HepG2 (cell line): ENCODE data around the gene HOXA6. TPM values are rescaled to one million over a fixed set of nuclear protein-coding genes. Genes with fewer than 3 reads are reported as not detected.
A peak's percentile ranks its signal among the peaks of the same experiment; 100 is the strongest.

Source experiments
- ARID2 ChIP-seq: sonication (generic); formaldehyde crosslinking; IDR thresholded peaks from 2 replicates; pipeline ENCODE4 v1.8.1; 2022; ENCODE audit warnings: mild to moderate bottlenecking, missing genetic modification reagents, borderline replicate concordance
- ARNT2 ChIP-seq: sonication (generic); formaldehyde crosslinking; IDR thresholded peaks from 2 replicates; pipeline ENCODE4 v1.8.0; 2022; ENCODE audit warnings: mild to moderate bottlenecking, low read depth, missing genetic modification reagents, moderate library complexity
- MIXL1 ChIP-seq: IDR thresholded peaks from 2 replicates; pipeline ENCODE4 v1.6.1; 2016
- NBN ChIP-seq: fragments of 450-650 bp; conservative IDR thresholded peaks from 2 replicates; pipeline ENCODE4 v1.6.1; 2017
- NRL ChIP-seq: sonication (generic); formaldehyde crosslinking; IDR thresholded peaks from 2 replicates; pipeline ENCODE4 v1.5.0; 2020; ENCODE audit warnings: missing genetic modification reagents, mild to moderate bottlenecking, moderate library complexity, borderline replicate concordance
- SMAD1 ChIP-seq: sonication (generic); formaldehyde crosslinking; IDR thresholded peaks from 2 replicates; pipeline ENCODE4 v1.4.0; 2020; ENCODE audit warnings: missing genetic modification reagents, low read depth, mild to moderate bottlenecking, borderline replicate concordance
- TFDP1 ChIP-seq: IDR thresholded peaks from 2 replicates; pipeline ENCODE4 v1.6.1; 2016; ENCODE audit warnings: missing compliant biosample characterization, missing genetic modification reagents, borderline replicate concordance
- U2AF1 ChIP-seq: fragments of 200-400 bp; formaldehyde crosslinking; optimal IDR thresholded peaks from 2 replicates; pipeline ENCODE3; 2017; ENCODE audit warnings: mild to moderate bottlenecking, low read depth, low read length
- UBTF ChIP-seq: sonication (generic); formaldehyde crosslinking; IDR thresholded peaks from 2 replicates; pipeline ENCODE4 v1.4.0; 2020; ENCODE audit warnings: mild to moderate bottlenecking, missing genetic modification reagents
- ZNF282 ChIP-seq: fragments of 450-650 bp; IDR thresholded peaks from 2 replicates; pipeline ENCODE4 v1.6.1; 2018; ENCODE audit not compliant: partially characterized antibody
- ZNF354B ChIP-seq: sonication (generic); formaldehyde crosslinking; IDR thresholded peaks from 2 replicates; pipeline ENCODE4 v1.8.0; 2022; ENCODE audit warnings: mild to moderate bottlenecking, missing genetic modification reagents
- ZNF382 ChIP-seq: sonication (generic); formaldehyde crosslinking; IDR thresholded peaks from 2 replicates; pipeline ENCODE4 v1.5.0; 2020; ENCODE audit warnings: missing genetic modification reagents, mild to moderate bottlenecking, borderline replicate concordance
- ZNF550 ChIP-seq: sonication (generic); formaldehyde crosslinking; IDR thresholded peaks from 2 replicates; pipeline ENCODE4 v1.4.0; 2020; ENCODE audit warnings: mild to moderate bottlenecking, missing genetic modification reagents, borderline replicate concordance
- ZNF883 ChIP-seq: sonication (generic); formaldehyde crosslinking; IDR thresholded peaks from 2 replicates; pipeline ENCODE4 v1.5.1; 2020; ENCODE audit warnings: mild to moderate bottlenecking, missing genetic modification reagents; ENCODE audit errors: not compliant biosample characterization
- polyA plus RNA-seq, 8 experiments: library from polyadenylated mRNA; depleted of rRNA in 3 of 8; stranded (reverse) in 7 of 8; unstranded in 1 of 8; fragments of >200 nt; fragmentation: Illumina TruSeq in 4 of 8; extraction: Trizol in 4 of 8; gene quantifications; 2 replicates each; pipeline versions ENCODE4 v1.2.1 to v1.2.3, GENCODE V29; 2011 to 2016; ENCODE audit warnings: low read depth in 4 of 8, missing spikeins in 1 of 8, mixed read lengths in 1 of 8; ENCODE audit not compliant: insufficient read depth in 1 of 8
- total RNA-seq, 5 experiments: library from RNA; depleted of rRNA; stranded (reverse); fragments of >200 nt; fragmentation: Illumina TruSeq; extraction: Trizol; gene quantifications; 2 replicates each; pipeline ENCODE4 v1.2.3, GENCODE V29; 2016; ENCODE audit warnings: low read depth in 1 of 5
- TF ChIP-seq, protein P1 (sequence below): sonication (generic); formaldehyde crosslinking; IDR thresholded peaks from 2 replicates; pipeline ENCODE4 v1.4.0; 2020; ENCODE audit warnings: missing genetic modification reagents

The HOXA6 gene
- total and polyA plus RNA-seq, 2 of the 13 experiments (the other 11 are each of a cell fraction or from before 2014, with no cell fraction given) = 1.3 to 1.5 TPM

- TF ChIP-seq U2AF1 (no peak), SMAD1 (peak; percentile 19; the same call in 1 of the 2 replicates), ARID2 (CRISPR knock-in tag) (no peak), UBTF (CRISPR knock-in tag) (peak; percentile 77), ZNF883 (CRISPR knock-in tag) (no peak), TFDP1 (CRISPR knock-in tag) (no peak), ARNT2 (CRISPR knock-in tag) (no peak), ZNF382 (CRISPR knock-in tag) (no peak), NRL (CRISPR knock-in tag) (no peak; the same call in 1 of the 2 replicates), ZNF282 (no peak), MIXL1 (CRISPR knock-in tag) (no peak), ZNF550 (CRISPR knock-in tag) (0 out of 2 replicates have a peak, but pooled peaks have one; percentile 44), ZNF354B (CRISPR knock-in tag) (no peak), NBN (no peak)
- TF ChIP-seq, protein P1, sequence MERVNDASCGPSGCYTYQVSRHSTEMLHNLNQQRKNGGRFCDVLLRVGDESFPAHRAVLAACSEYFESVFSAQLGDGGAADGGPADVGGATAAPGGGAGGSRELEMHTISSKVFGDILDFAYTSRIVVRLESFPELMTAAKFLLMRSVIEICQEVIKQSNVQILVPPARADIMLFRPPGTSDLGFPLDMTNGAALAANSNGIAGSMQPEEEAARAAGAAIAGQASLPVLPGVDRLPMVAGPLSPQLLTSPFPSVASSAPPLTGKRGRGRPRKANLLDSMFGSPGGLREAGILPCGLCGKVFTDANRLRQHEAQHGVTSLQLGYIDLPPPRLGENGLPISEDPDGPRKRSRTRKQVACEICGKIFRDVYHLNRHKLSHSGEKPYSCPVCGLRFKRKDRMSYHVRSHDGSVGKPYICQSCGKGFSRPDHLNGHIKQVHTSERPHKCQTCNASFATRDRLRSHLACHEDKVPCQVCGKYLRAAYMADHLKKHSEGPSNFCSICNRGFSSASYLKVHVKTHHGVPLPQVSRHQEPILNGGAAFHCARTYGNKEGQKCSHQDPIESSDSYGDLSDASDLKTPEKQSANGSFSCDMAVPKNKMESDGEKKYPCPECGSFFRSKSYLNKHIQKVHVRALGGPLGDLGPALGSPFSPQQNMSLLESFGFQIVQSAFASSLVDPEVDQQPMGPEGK (CRISPR knock-in tag) = 0 out of 2 replicates have a peak, but pooled peaks have one; percentile 3
These were observed 2.4 kb upstream of the HOXA6 start (continued) for GRCh38 chr7:27149842-27150567.
